ENCODE measurements around the gene ABCD1.

DNA sequence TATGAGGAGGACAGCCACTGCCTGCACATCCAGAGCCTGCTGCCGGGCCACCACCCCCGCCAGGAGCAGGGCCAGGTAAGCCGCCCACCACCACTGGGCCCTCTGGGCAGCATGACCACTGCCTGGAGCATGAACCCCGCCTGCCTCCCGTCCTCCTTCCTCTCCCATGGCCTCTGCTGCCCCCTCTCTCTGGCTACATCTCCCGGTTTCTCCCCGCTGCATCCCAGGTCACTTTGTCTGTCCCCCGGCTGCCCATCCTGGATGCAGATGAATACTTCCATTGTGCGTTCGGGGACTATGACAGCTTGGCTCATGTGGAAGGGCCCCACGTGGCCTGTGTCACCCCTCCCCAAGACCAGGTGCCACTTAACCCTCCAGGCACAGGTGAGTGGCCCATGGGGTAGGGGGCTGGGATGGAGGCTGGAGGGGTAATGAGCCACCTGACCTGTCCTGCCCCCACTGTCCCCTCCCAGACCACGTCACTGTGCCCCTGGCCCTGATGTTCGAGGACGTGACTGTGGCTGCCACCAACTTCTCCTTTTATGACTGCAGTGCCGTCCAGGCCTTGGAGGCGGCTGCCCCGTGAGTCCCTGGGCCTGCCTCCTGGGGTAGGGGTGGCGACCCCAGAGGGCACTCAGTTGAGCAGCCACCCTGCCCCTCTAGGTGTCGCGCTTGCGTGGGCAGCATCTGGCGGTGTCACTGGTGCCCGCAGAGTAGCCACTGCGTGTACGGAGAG lies 45.4 kb downstream of the ABCD1 start:
- TF ChIP-seq, protein P1, sequence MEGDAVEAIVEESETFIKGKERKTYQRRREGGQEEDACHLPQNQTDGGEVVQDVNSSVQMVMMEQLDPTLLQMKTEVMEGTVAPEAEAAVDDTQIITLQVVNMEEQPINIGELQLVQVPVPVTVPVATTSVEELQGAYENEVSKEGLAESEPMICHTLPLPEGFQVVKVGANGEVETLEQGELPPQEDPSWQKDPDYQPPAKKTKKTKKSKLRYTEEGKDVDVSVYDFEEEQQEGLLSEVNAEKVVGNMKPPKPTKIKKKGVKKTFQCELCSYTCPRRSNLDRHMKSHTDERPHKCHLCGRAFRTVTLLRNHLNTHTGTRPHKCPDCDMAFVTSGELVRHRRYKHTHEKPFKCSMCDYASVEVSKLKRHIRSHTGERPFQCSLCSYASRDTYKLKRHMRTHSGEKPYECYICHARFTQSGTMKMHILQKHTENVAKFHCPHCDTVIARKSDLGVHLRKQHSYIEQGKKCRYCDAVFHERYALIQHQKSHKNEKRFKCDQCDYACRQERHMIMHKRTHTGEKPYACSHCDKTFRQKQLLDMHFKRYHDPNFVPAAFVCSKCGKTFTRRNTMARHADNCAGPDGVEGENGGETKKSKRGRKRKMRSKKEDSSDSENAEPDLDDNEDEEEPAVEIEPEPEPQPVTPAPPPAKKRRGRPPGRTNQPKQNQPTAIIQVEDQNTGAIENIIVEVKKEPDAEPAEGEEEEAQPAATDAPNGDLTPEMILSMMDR (IDR thresholded peaks at IDR 0.05): no peak
- no peak for TF ChIP-seq EZH2 (IDR thresholded peaks at IDR 0.05)

Measured in neural progenitor cell (in vitro differentiated cells).